NK-92 (cell line): ENCODE data around the gene KCNH5.
"Not testable (repeated sequence)": the region's sequence is repeated elsewhere in the genome, so short reads cannot be mapped to it uniquely, and the experiment has no call there.

Experiments used
- DNase-seq: peaks from one replicate; lab custom pipeline; 2025; ENCODE audit not compliant: unreplicated experiment; lab: John Stamatoyannopoulos, UW

The KCNH5 gene

GRCh38 chr14:62894736-62895135 lies 150.5 kb downstream of the KCNH5 start:
- no peak for DNase-seq

GRCh38 chr14:62889364-62889763 lies 155.9 kb downstream of the KCNH5 start:
- no peak for DNase-seq

GRCh38 chr14:62886461-62886860 lies 158.8 kb downstream of the KCNH5 start:
- DNase-seq, result no peak

- no peak for DNase-seq
These were observed 159.8 kb downstream of the KCNH5 start for GRCh38 chr14:62885451-62885850.

- DNase-seq, result no peak
These were observed 162.3 kb downstream of the KCNH5 start for GRCh38 chr14:62882967-62883366.

DNA sequence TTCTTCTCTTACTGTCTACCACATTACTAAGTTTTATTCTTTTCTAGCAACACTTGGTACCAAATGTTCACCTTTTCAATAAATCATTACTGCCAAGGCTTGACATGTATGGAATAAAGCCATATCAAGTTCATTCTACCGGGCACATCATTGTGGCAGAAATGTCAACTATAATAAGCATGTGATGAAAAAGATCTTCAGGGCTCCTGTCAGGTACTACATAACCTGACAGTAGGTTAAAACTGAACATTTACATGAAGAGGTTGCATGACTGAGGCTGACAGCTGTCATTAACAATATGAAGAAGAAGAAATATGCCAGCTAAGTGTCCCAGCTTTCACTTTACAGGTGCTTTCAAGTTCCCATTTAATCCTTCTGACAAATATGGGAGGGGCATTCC lies 178.9 kb downstream of the KCNH5 start:
- DNase-seq, result no peak

GRCh38 chr14:62864588-62864987 lies 180.7 kb downstream of the KCNH5 start:
- DNase-seq, result no peak

GRCh38 chr14:62858011-62858410 lies 187.2 kb downstream of the KCNH5 start:
- not testable (repeated sequence) for DNase-seq

DNA sequence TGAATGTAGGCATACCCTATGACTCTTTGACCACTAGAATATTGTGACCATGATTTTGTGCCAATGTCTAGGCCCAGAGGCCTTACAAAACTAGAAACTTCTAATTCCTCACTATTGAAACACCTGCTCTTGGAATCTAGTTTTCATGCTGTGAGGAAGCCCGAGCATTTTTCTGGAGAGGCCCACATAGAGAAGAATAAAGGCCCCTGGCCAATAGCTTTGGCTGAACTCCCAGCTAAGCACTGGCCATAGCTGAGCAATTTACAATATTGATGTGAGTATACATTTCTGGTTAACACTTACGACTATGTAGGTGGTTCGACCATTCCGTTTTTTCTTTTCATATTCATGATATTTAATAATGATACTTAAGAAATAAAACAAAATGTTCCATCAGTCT lies 190.3 kb downstream of the KCNH5 start:
- no peak for DNase-seq

DNA sequence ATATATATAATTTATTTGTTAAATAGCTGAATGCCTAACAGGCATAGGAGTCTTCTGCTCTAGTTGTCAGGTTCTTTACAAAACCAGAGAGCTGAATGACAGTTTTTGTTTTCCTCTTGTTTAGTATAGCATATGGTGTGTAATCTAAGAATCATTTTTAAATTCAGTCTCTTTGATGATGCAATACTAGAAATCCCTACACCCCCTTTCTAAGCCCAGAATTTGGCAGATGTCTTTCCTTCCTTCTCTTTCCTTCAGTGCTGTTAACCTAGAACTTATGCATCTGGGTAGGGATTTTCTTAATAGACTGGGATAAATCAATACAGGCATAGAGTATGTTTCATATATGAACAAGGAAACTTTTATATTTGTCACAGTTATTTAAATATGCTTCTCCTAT lies 198.1 kb downstream of the KCNH5 start:
- DNase-seq, result no peak

GRCh38 chr14:62844546-62844945 lies 200.7 kb downstream of the KCNH5 start:
- no peak for DNase-seq

- DNase-seq, result no peak
These were observed 221.2 kb downstream of the KCNH5 start for GRCh38 chr14:62824086-62824485.

GRCh38 chr14:62819931-62820330 lies 225.3 kb downstream of the KCNH5 start:
- no peak for DNase-seq

DNA sequence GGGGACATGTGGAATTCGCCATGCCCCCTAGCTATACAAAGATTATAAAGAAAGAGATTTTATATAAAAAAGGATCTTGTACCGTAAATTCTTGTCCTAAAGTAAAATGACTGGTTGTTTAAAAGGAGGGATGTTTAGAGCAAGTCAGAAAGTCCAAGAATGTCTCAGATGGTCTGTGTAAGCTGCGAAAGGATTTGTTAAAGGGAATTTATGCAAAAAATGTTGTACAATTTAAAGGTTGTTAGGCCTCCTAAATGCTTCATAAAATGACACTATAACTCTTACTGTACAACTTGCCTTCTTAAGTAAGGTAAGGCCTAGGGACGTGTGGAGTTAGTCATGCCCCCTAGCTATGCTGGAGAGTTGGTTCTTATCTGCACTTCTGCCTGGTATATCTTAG lies 237.6 kb downstream of the KCNH5 start:
- no peak for DNase-seq

- DNase-seq, result no peak
These were observed 244.7 kb downstream of the KCNH5 start for GRCh38 chr14:62800577-62800976.

DNA sequence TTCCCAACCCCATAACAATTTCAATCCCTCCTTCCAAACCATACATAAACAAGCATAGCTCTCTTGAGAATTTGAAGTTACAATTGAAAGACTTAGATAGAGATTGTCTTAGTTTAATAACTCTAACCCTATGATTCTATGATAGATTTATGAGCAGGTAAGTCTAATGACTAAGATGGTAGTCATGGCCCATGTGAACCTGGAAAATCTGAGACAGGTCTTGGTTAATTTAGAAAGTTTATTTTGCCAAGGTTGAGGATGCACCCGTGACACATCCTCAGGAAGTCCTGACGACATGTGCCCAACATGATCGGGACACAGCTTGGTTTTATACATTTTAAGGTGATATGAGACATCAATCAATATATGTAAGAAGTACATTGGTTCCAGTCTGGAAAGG lies 248.8 kb downstream of the KCNH5 start:
- no peak for DNase-seq

DNA sequence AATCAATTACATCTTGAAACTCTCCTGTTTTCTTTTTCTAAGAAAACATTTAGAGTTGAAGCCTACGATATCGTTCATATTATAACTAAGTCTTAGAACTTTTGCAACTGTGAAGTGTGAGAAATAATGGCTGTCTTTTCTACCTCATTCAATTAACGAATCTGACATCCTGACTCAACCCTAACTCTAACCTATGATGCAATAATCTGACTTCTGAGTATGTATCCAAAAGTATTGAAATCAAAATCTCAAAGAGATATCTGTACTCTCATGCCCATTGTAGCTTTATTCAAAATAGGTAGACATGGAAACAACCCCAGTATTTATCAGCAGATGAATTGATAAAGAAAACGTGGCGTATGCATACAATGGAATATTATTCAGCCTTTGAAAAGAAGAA lies 252.7 kb downstream of the KCNH5 start:
- no peak for DNase-seq

GRCh38 chr14:62781328-62781727 lies 263.9 kb downstream of the KCNH5 start:
- not testable (repeated sequence) for DNase-seq

DNA sequence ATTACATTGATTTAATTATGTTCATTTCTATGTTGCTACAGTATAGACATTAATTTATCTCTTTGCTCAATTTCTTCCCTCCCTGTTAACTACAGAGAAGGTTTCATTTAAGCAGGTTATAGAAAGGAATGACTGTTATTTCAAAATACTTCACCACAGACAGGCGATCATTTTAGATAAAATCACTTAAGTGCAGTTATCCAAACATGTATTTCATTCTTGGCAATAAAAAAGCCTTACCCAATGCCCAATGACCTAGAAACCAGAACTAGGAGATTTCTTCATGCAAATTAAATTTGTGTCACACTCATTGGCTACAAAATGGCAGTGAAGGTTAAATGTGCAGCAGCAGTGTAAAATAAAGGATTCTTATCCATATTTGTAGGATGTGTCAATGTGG lies 266.4 kb downstream of the KCNH5 start:
- no peak for DNase-seq

GRCh38 chr14:62778310-62778709 lies 266.9 kb downstream of the KCNH5 start:
- DNase-seq, result no peak

DNA sequence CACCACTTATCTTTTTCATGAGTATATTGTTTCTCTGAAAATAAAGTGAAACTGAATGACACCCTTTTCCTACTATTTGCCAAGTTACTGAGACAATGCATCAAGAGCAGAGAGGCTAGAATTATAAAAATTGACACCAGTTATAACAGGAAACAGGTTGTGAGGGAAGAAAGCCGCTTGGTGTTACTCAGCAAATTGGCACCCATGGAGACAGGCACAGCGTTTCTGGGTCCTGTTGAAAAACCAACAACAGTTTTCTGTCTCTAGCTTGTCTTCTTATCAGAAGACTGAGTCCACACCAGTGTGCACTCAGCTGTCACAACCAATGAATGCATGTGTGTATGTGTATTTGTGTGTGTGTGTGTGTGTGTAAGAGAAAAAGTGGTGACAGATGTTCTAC lies 267.7 kb downstream of the KCNH5 start:
- DNase-seq, result no peak

GRCh38 chr14:62776300-62776699 lies 269.0 kb downstream of the KCNH5 start:
- DNase-seq, result no peak

GRCh38 chr14:62768753-62769152 lies 276.5 kb downstream of the KCNH5 start:
- DNase-seq, result no peak

- DNase-seq, result no peak
These were observed 281.3 kb downstream of the KCNH5 start for GRCh38 chr14:62763951-62764350.
